BE2C (cell line): Measurements from ENCODE around the gene DENR.

Experiments used
- DNase-seq: peaks from one replicate; pipeline ENCODE4 v3.0.0-alpha.2; 2020
- H3K27me3 ChIP-seq: fragments of 250-450 bp; sonication (Bioruptor Pico); 2 replicates; pipeline ENCODE4 v1.5.1; 2020; ENCODE audit warnings: mild to moderate bottlenecking
- H3K36me3 ChIP-seq: fragments of 250-450 bp; sonication (Bioruptor Pico); 2 replicates; pipeline ENCODE4 v1.5.1; 2020; ENCODE audit warnings: mild to moderate bottlenecking
- H3K4me1 ChIP-seq: fragments of 250-450 bp; sonication (Bioruptor Pico); 2 replicates; pipeline ENCODE4 v1.5.1; 2020
- H3K4me3 ChIP-seq: 2 replicates; pipeline ENCODE4 v1.5.1; 2011; ENCODE audit warnings: low read depth, low read length
- H3K9me3 ChIP-seq: fragments of 250-450 bp; sonication (Bioruptor Pico); 2 replicates; pipeline ENCODE4 v1.5.1; 2020
- CTCF ChIP-seq: IDR thresholded peaks from 2 replicates; pipeline ENCODE4 v1.5.1; 2012; ENCODE audit warnings: mild to moderate bottlenecking, low read depth, low read length

The DENR gene

GRCh38 chr12:122820138-122820537, 67.5 kb downstream of the DENR start:
- Histone ChIP-seq H3K27me3 (no peaks in the 10 kb centered on the region), H3K4me1 (no peaks in the 10 kb centered on the region), H3K9me3 (no peaks in the 10 kb centered on the region), H3K36me3 (no peaks in the 10 kb centered on the region), H3K4me3 (no peak overlapping the region)
- no peak for TF ChIP-seq CTCF
- DNase-seq: no peak
